ENCODE data around the gene CLDN7. TPM values are rescaled to one million over a fixed set of nuclear protein-coding genes. Genes with fewer than 3 reads are reported as not detected.
A peak's percentile ranks its signal among the peaks of the same experiment; 100 is the strongest.

The CLDN7 gene
- total RNA-seq, 2 donors from 2014 or later, result 2.3 TPM; not detected in 1

GRCh38 chr17:7256766-7257456, 5.4 kb downstream of the CLDN7 start:
- peaks cover 51% of the 10 kb centered on the region for H3K36me3 ChIP-seq

GRCh38 chr17:7254511-7254910, 7.8 kb downstream of the CLDN7 start:
- H3K36me3 ChIP-seq, result peaks cover 51% of the 10 kb centered on the region
- H3K27ac ChIP-seq, result no peak overlapping the region
- peaks cover 0 to 27% of the 10 kb centered on the region in 2 donors for H3K4me1 ChIP-seq
- H3K9me3 ChIP-seq, result no peaks in the 10 kb centered on the region
- TF ChIP-seq, protein P1, sequence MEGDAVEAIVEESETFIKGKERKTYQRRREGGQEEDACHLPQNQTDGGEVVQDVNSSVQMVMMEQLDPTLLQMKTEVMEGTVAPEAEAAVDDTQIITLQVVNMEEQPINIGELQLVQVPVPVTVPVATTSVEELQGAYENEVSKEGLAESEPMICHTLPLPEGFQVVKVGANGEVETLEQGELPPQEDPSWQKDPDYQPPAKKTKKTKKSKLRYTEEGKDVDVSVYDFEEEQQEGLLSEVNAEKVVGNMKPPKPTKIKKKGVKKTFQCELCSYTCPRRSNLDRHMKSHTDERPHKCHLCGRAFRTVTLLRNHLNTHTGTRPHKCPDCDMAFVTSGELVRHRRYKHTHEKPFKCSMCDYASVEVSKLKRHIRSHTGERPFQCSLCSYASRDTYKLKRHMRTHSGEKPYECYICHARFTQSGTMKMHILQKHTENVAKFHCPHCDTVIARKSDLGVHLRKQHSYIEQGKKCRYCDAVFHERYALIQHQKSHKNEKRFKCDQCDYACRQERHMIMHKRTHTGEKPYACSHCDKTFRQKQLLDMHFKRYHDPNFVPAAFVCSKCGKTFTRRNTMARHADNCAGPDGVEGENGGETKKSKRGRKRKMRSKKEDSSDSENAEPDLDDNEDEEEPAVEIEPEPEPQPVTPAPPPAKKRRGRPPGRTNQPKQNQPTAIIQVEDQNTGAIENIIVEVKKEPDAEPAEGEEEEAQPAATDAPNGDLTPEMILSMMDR (IDR thresholded peaks at IDR 0.05), result no peak
- no peak for DNase-seq (ENCODE audit: low spot score)
- H3K4me3 ChIP-seq, result no peak overlapping the region
- H3K27me3 ChIP-seq, result no peaks in the 10 kb centered on the region

More at GRCh38 chr17:7256766-7257456, 5.4 kb downstream of the CLDN7 start:
- H3K27ac ChIP-seq, result no peak overlapping the region
- H3K27me3 ChIP-seq, result peaks cover under 1 to 10% of the 10 kb centered on the region in 2 donors
- TF ChIP-seq, protein P1 (IDR thresholded peaks at IDR 0.05), result no peak
- no peak for DNase-seq (ENCODE audit: low spot score)
- no peak overlapping the region for H3K4me3 ChIP-seq
- H3K4me1 ChIP-seq, result peaks cover 0 to 27% of the 10 kb centered on the region in 2 donors
- H3K9me3 ChIP-seq, result no peaks in the 10 kb centered on the region

GRCh38 chr17:7253082-7253481, 9.2 kb downstream of the CLDN7 start:
- Histone ChIP-seq H3K4me1 (peaks cover 0 to 36% of the 10 kb centered on the region in 2 donors), H3K27me3 (no peaks in the 10 kb centered on the region), H3K27ac (peak overlapping the region; percentile 99), H3K36me3 (peaks cover 40% of the 10 kb centered on the region), H3K4me3 (peak overlapping the region; percentile 94 to 96), H3K9me3 (no peaks in the 10 kb centered on the region)
- DNase-seq (ENCODE audit: low spot score), result no peak
- TF ChIP-seq, protein P1 (IDR thresholded peaks at IDR 0.05), result no peak

GRCh38 chr17:7252176-7253043, 9.9 kb downstream of the CLDN7 start, which contains the start of gene ELP5:
TSS of gene ELP5 (plus strand) at chr17:7252215. CDS start at chr17:7252551, 336 bp downstream.
- Histone ChIP-seq H3K9me3 (no peaks in the 10 kb centered on the region), H3K36me3 (peaks cover 34% of the 10 kb centered on the region), H3K27ac (peak within 1 kb of the TSS; percentile 99), H3K4me1 (peaks cover 0 to 36% of the 10 kb centered on the region in 2 donors), H3K27me3 (no peaks in the 10 kb centered on the region), H3K4me3 (peak within 1 kb of the TSS; percentile 94 to 96)
- peak; percentile 96 for DNase-seq (ENCODE audit: low spot score)
- TF ChIP-seq, protein P1 (IDR thresholded peaks at IDR 0.05), result peak in 1 of 2 donors; percentile 49

DNA sequence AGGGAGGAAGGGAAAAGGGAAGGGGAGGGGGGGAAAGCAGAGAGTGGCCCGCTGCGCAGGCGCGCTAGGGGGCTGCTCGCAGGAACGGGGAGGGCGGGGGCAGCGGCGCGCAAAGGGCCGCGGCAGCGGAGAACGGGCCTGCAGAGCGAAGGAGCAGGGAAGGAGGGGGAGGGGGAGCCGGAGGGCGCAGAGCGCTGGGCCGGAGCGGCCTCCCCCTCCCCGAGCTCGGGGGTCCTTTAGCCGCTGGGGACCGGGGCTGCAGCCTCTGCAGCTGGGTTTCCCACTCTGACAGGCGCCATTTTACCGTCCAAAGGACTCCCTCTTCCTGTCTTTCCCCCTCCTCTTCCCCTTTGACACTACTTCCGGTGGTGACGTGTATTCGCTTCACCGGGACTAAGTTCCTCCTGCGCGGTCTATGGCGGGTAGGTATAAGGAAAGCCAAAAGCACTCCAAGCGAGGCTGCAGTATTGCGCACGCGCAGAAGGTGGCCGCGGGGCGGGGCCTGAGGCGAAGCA, 10.6 kb downstream of the CLDN7 start, which contains the start of gene CTDNEP1:
Gene CTDNEP1 (minus strand): TSS at position 74 of the 515 bp plus-strand sequence. CDS start 438 bp downstream, outside the sequence.
- Histone ChIP-seq H3K4me1 (peaks cover 0 to 36% of the 10 kb centered on the region in 2 donors), H3K36me3 (peaks cover 32% of the 10 kb centered on the region), H3K4me3 (peak within 1 kb of the TSS; percentile 94 to 96), H3K9me3 (no peaks in the 10 kb centered on the region), H3K27ac (peak within 1 kb of the TSS; percentile 99), H3K27me3 (no peaks in the 10 kb centered on the region)
- DNase-seq (ENCODE audit: low spot score), result peak; percentile 99
- TF ChIP-seq, protein P1 (IDR thresholded peaks at IDR 0.05), result no peak

Measured in right atrium auricular region (tissue), 2 donors.